ENCODE data around the gene MPP2.
"Not testable (repeated sequence)": the region's sequence is repeated elsewhere in the genome, so short reads cannot be mapped to it uniquely, and the experiment has no call there.

The MPP2 gene

DNA sequence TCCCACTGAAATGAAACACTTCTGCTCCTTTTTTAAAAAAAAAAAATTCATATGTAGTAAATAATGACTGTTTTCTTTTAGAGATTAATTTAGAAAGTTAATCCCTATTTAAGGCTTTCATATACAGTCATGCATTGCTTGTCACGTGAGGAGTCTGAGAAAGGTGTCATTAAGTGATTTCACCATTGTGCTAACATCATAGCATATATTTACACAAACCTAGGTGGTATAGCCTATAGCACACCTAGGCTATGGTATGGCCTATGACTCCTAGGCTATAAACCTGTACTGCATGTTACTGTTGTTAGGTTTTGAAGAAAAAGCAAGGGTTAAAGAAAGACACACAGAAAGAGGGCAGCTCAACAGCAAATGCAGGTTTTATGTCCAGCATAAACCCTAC is 21.3 kb upstream of the MPP2 start:
- POLR2A ChIA-PET = interaction anchor here (1.0 kb wide), 1 partner anchor 9 kb away, joined by 3 read pairs; no protein-coding TSS in a partner anchor
- DNase-seq (ENCODE audit: extremely low spot score) = no peak
- CTCF ChIA-PET = interaction anchor here (0.6 to 1.0 kb wide), 4 partner anchors 15 to 218 kb away, joined by 3 to 10 read pairs (median 6); no protein-coding TSS in a partner anchor
- TF ChIP-seq SUZ12 (IDR thresholded peaks at IDR 0.05) (no peak), TARDBP (IDR thresholded peaks at IDR 0.05) (no peak), LEF1 (IDR thresholded peaks at IDR 0.05; ENCODE audit: borderline replicate concordance) (no peak), HDGF (IDR thresholded peaks at IDR 0.05; ENCODE audit: borderline replicate concordance) (no peak), FOXK2 (IDR thresholded peaks at IDR 0.05) (no peak), NFRKB (IDR thresholded peaks at IDR 0.05) (no peak), ZNF384 (IDR thresholded peaks at IDR 0.05) (no peak), FOXA1 (IDR thresholded peaks at IDR 0.05) (no peak), SP1 (IDR thresholded peaks at IDR 0.05) (no peak), ARNT (IDR thresholded peaks at IDR 0.05) (no peak), BHLHE40 (IDR thresholded peaks at IDR 0.05; ENCODE audit: borderline replicate concordance) (no peak), L3MBTL2 (conservative IDR thresholded peaks at IDR 0.05) (no peak), FOXM1 (IDR thresholded peaks at IDR 0.05; ENCODE audit: borderline replicate concordance) (no peak)
- TF ChIP-seq, protein P1, sequence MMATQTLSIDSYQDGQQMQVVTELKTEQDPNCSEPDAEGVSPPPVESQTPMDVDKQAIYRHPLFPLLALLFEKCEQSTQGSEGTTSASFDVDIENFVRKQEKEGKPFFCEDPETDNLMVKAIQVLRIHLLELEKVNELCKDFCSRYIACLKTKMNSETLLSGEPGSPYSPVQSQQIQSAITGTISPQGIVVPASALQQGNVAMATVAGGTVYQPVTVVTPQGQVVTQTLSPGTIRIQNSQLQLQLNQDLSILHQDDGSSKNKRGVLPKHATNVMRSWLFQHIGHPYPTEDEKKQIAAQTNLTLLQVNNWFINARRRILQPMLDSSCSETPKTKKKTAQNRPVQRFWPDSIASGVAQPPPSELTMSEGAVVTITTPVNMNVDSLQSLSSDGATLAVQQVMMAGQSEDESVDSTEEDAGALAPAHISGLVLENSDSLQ (IDR thresholded peaks at IDR 0.05) = no peak

DNA sequence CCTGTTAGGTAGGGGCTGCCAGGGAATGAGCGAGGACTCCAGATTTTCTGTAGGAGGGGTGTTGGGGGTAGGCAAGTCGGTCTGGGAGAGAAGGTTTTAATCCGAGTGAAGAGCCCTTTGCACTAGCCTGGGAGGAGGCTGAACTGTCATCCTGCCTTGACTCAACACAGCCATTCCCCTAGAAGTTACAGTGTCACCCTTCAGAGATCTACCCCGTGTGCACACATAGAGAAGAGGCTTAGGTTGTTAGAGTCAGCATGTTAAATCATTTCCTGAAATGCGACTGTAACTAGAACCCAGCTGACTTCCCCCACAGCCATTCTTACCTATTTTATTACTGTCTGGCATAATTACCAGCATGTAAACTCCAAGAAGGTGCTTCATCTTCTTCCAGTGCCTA is 20.6 kb upstream of the MPP2 start:
- ChIA-PET CTCF (interaction anchor here (0.6 to 1.0 kb wide), 4 partner anchors 16 to 219 kb away, joined by 3 to 10 read pairs (median 6); no protein-coding TSS in a partner anchor), POLR2A (interaction anchor here (1.0 kb wide), 1 partner anchor 10 kb away, joined by 3 read pairs; no protein-coding TSS in a partner anchor)
- DNase-seq (ENCODE audit: extremely low spot score) = not testable (repeated sequence)

DNA sequence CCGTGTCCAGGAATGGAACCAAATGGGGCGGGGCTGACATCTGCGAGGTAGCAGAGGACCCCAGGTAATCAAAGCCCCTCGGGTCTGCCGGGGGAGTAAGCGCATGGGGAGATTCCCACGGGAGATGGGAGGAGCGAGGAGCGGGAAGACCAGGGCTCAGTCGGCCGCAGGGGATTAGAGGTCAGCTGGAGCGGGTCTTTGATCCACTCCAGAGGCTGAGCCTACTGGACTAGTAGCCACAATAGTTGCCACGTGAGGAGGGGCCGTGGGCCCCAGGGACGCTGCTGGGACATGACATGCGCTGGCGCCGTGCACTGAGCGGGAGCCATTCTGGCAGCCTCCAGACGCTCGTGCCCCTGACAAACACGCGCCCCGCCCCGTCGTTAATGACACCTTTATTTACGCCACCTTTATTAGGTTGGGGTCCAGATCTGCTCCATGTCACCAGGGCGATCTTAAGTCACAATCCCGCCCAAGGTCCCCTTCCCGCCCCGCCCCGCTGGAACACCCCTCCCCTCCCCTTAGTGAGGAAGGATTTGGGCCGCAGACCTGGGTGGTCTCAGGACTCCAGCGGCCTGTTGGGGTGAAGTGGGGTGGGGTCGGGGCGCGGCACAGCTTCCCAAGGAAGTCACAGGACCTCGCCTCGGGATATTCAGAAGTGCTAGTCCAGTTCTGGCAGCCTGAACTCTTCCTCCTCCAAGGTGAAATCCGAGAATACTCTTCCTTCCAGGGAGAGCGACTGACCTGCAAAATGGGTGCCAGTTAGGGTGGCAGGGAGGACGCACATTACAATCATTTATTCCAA is 19.9 kb upstream of the MPP2 start:
- POLR2A ChIA-PET = interaction anchor here (1.4 kb wide), 1 partner anchor 19 kb away, joined by 3 read pairs; no protein-coding TSS in a partner anchor
- no peak for TF ChIP-seq L3MBTL2 (conservative IDR thresholded peaks at IDR 0.05)
- TF ChIP-seq HDGF (IDR thresholded peaks at IDR 0.05; ENCODE audit: borderline replicate concordance) = no peak
- no peak for TF ChIP-seq BHLHE40 (IDR thresholded peaks at IDR 0.05; ENCODE audit: borderline replicate concordance)
- no peak for TF ChIP-seq NFRKB (IDR thresholded peaks at IDR 0.05)
- no peak for TF ChIP-seq ARNT (IDR thresholded peaks at IDR 0.05)
- no peak for TF ChIP-seq CTBP1 (IDR thresholded peaks at IDR 0.05; ENCODE audit: borderline replicate concordance)
- no peak for TF ChIP-seq FOXK2 (IDR thresholded peaks at IDR 0.05)
- TF ChIP-seq ELF4 (IDR thresholded peaks at IDR 0.05) = no peak
- no peak for TF ChIP-seq FOXA1 (IDR thresholded peaks at IDR 0.05)
- TF ChIP-seq TARDBP (IDR thresholded peaks at IDR 0.05) = no peak
- no peak for TF ChIP-seq SP1 (IDR thresholded peaks at IDR 0.05)
- no peak for TF ChIP-seq SUZ12 (IDR thresholded peaks at IDR 0.05)
- TF ChIP-seq LEF1 (IDR thresholded peaks at IDR 0.05; ENCODE audit: borderline replicate concordance) = no peak
- no peak for TF ChIP-seq FOXM1 (IDR thresholded peaks at IDR 0.05; ENCODE audit: borderline replicate concordance)
- no peak for TF ChIP-seq ZNF384 (IDR thresholded peaks at IDR 0.05)
- CTCF ChIA-PET = no interaction called here
- no peak for DNase-seq (ENCODE audit: extremely low spot score)

DNA sequence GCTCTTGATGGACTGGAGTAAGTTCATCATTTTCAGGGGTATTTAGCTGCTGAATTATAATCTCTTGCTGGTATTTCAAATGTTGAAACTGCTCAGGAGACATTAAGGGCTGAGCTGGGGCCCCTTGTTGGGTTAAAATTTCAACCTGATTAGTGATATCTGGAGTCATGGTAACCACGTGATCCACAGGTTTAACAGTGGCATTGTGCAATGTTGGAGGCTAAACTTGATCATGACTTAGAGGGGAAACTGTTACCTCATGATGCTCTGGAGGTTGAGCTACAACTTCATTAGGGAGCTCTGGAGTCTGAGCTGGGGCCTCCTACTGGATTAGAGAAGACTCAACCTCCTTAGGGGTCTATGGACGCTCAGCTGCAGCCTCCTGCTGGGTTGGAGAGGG is 17.2 kb upstream of the MPP2 start:
- TF ChIP-seq LEF1 (IDR thresholded peaks at IDR 0.05; ENCODE audit: borderline replicate concordance) (no peak), FOXA1 (IDR thresholded peaks at IDR 0.05) (no peak), HDGF (IDR thresholded peaks at IDR 0.05; ENCODE audit: borderline replicate concordance) (no peak), CTBP1 (IDR thresholded peaks at IDR 0.05; ENCODE audit: borderline replicate concordance) (no peak), ELF4 (IDR thresholded peaks at IDR 0.05) (no peak), NFRKB (IDR thresholded peaks at IDR 0.05) (no peak), ARNT (IDR thresholded peaks at IDR 0.05) (no peak), SP1 (IDR thresholded peaks at IDR 0.05) (no peak), FOXK2 (IDR thresholded peaks at IDR 0.05) (no peak), FOXM1 (IDR thresholded peaks at IDR 0.05; ENCODE audit: borderline replicate concordance) (no peak), L3MBTL2 (conservative IDR thresholded peaks at IDR 0.05) (no peak), ZNF384 (IDR thresholded peaks at IDR 0.05) (no peak), SUZ12 (IDR thresholded peaks at IDR 0.05) (no peak), TARDBP (IDR thresholded peaks at IDR 0.05) (no peak), BHLHE40 (IDR thresholded peaks at IDR 0.05; ENCODE audit: borderline replicate concordance) (no peak)
- TF ChIP-seq, protein P1 (IDR thresholded peaks at IDR 0.05) = no peak
- DNase-seq (ENCODE audit: extremely low spot score) = no peak
- ChIA-PET POLR2A (interaction anchor here (2.6 kb wide), 1 partner anchor 13 kb away, joined by 9 read pairs; no protein-coding TSS in a partner anchor), CTCF (interaction anchor here (1.1 to 1.6 kb wide), 2 partner anchors 19 to 244 kb away, joined by 3 to 5 read pairs; no protein-coding TSS in a partner anchor)

DNA sequence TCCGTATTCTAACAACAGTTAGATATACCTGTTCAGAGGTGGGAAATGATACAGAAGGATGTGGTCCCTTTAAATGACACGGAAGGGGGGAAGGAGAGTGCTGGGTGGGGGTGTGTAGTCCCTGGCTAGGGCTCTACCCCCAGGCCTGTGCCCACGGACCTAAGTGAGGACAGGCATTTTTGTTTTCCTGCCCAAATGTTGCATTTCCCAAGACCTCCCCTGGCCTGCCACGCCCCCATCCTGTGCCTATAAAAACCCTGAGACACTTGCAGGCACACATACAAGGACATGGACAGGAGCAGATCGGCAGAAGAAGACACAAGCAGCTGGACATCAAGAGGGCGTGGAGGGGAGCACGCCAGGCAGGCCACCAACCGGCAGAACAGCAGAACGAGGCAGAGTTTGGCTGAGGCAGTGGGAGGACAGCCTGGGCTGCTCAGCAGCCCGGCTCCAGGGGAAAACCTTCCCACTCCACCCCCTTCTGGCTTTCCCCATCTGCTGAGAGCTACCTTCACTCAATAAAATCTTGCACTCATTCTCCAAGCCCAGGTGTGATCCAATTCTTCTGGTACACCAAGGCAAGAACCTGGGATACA is 13.3 kb upstream of the MPP2 start:
- ChIA-PET CTCF (interaction anchor here (0.6 kb wide), 1 partner anchor 20 kb away, joined by 3 read pairs; no protein-coding TSS in a partner anchor), POLR2A (interaction anchor here (1.2 kb wide), 1 partner anchor 18 kb away, joined by 3 read pairs; no protein-coding TSS in a partner anchor)
- DNase-seq (ENCODE audit: extremely low spot score) = no peak
- TF ChIP-seq SP1 (IDR thresholded peaks at IDR 0.05) (no peak), FOXA1 (IDR thresholded peaks at IDR 0.05) (no peak), FOXM1 (IDR thresholded peaks at IDR 0.05; ENCODE audit: borderline replicate concordance) (no peak), HDGF (IDR thresholded peaks at IDR 0.05; ENCODE audit: borderline replicate concordance) (no peak), FOXK2 (IDR thresholded peaks at IDR 0.05) (no peak), ELF4 (IDR thresholded peaks at IDR 0.05) (no peak), TARDBP (IDR thresholded peaks at IDR 0.05) (no peak), BHLHE40 (IDR thresholded peaks at IDR 0.05; ENCODE audit: borderline replicate concordance) (no peak), CTBP1 (IDR thresholded peaks at IDR 0.05; ENCODE audit: borderline replicate concordance) (no peak), SUZ12 (IDR thresholded peaks at IDR 0.05) (no peak), NFRKB (IDR thresholded peaks at IDR 0.05) (no peak), ARNT (IDR thresholded peaks at IDR 0.05) (no peak), L3MBTL2 (conservative IDR thresholded peaks at IDR 0.05) (no peak), ZNF384 (IDR thresholded peaks at IDR 0.05) (no peak), LEF1 (IDR thresholded peaks at IDR 0.05; ENCODE audit: borderline replicate concordance) (no peak)
- TF ChIP-seq, protein P1 (IDR thresholded peaks at IDR 0.05) = no peak

Data from HEK293T (cell line).